Central memory CD4-positive, alpha-beta T cell (primary cell): ENCODE data around the gene HMGCL.

Source experiments
- DNase-seq: peaks from one replicate; pipeline ENCODE4 v3.0.0; 2022

Gene HMGCL

DNA sequence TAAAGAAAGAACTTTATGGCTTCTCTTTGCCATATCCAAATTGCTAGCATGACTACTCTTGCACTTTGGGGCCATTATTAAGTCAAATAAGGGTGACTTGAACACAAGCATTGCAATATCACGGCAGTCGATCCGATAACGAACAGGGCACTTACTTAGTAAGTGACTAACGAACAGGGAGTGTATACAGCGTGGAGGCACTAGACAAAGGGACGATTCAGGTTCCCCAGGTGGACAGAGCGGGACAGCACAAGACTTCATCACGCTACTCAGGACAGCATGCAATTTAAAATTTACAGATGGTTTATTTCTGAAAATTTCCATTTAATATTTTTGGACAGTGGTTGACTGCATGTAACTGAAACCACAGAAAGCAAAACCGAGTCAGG is 52.4 kb downstream of the HMGCL start:
- no peak for DNase-seq

DNA sequence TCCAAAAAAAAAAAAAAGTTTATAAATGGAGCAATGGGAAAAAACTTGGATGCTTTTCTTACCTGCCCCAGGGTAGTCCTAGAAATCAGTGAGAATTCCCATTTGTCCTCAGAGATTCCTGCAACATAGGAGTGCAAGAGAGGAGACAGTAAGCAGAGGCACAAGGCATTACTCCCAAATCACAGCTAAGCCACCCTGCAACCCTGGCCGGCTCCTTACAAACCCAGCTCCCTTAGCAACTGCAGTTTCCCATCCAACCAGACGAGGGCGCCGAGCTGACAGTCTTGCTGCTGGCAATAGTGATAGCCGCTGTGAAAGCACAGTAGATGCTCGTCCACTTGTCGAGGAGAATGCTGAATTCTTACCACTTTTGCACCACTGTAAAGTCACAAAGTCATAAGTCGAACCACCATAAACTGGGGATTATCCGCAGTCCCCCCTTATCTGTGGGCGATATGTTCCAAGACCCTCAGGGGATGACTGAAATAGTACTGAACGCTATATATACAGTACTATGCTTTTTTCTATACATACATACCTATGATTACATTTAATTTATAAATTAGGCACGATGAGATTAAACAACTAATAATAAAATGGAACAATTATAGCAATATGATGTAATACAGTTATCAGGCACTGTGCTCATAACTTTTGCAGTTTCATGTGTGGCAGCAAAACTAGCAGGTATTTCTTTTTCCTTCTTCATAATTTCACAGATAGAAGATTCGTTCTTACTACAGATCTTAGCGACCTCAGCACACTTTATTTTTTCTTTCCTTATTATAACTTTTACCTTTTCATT is 53.0 kb downstream of the HMGCL start:
- peak; percentile 69 for DNase-seq

DNA sequence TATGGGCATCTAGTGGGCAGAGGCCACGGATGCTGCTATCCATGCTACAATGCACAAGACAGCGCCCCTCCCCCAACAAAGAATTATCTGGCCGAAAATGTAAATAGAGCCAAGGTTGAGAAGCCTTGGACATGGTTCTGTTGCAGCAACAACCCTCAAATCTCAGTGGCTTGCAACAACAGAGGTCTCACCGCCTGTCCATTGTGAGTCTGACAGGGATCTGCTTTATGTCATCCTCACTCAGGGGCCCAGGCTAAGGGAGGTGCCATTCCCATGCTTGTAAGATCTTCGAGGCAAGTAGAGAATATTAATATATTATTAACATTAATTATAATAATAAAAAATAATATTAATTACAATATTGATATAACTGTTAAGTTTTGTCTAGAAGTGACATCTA is 56.5 kb downstream of the HMGCL start:
- DNase-seq = no peak

DNA sequence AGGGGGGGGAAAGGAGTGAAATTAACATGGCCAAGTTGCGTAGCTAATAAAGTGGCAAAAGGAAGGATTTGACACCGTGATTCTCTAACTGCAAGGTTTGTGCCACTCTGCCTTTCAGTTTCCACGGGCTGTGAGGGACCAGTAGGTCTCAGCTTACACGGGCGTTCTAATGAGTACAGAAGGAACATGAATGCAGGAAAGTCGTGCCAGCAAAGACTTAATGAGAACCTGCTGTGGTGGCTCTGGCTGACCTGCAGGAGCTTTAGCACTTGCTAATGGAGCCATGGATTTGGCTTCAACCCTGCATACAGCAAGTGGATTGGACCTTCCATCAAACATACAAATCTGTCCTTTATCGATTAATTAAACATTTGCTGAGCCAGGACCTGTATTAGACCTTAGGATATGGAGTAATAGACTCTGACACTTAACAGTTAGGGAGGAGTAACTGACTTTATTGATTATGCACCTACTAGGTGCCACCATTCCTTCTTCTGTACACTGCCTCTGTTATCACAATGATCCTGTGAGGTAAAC is 62.1 kb downstream of the HMGCL start:
- DNase-seq = no peak

DNA sequence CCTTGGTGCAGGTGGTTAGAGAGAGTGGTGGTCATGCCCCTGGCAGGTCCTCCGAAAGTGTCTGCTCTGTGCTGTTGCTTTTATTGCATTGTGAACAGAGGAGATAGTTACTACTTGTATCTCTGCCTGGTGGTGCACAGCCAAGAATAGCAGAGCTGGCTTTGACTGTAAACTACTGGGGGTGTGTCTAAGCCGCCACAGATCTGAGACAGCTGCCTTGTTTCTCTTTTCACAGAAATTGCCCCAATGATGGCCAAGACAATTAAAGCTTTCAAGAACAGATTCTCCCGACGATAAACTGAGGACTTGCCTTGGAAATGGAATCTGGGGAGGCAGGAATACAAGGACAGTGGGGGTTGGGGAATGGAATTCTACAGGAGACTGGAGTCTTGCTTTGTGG is 66.0 kb downstream of the HMGCL start:
- DNase-seq = no peak

DNA sequence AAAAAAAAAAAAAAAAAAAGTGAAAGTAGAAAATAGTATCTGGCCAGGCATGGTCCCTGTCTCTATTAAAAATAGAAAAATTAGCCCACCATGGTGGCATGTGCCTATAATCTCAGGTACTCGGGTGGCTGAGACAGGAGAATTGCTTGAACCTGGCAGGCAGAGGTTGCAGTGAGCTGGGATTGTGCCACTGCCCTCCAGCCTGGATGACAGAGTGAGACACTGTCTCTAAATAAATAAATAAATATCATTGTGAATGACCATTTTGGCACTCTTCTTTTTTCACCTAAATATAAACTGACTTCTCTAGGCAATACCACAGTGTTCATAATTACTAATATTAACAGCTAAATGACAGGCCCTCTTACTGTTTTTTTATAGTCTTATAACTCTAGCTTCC is 67.4 kb downstream of the HMGCL start:
- DNase-seq = no peak

DNA sequence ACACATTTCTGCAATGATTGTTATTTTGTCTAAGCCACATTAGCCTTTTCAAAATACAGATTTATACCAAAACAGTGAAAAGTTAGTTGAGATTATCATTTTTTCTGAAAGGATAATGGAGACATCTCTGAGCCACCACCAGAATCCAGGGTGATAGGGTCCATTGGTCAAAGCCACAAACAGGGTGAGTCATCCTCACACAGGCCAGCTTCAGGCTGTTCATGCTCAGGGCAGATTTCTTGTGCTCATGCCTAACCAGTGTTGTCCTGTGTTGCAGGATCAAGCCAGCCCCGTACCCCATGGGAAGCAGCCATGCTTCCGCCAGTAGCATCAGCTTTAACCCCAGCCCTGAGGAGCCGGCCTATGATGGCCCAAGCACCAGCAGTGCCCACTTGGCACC is 68.6 kb downstream of the HMGCL start:
- DNase-seq = no peak

DNA sequence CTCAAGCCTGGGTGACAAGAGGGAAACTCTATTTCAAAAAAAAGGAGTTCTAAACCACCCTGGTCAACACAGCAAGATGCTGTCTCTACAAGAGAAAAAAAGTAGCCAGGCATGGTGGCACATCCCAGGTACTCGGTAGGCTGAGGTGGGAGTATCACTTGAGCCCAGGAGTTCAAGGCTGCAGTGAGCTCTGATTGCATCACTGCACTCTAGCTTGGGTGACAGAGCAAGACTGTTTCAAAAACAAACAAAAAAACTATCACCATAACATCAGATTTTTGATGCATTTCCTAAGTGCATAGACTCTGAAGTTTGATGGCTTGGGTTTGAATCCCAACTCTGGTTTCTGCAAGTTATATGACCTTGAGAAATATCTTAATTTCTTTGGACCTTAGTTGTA is 72.3 kb downstream of the HMGCL start:
- no peak for DNase-seq
